Measurements from ENCODE around the gene MACIR. TPM values are rescaled to one million over a fixed set of nuclear protein-coding genes. Genes with fewer than 3 reads are reported as not detected.

The MACIR gene
- total RNA-seq, 1 experiment from 2014 or later: 25.2 TPM

DNA sequence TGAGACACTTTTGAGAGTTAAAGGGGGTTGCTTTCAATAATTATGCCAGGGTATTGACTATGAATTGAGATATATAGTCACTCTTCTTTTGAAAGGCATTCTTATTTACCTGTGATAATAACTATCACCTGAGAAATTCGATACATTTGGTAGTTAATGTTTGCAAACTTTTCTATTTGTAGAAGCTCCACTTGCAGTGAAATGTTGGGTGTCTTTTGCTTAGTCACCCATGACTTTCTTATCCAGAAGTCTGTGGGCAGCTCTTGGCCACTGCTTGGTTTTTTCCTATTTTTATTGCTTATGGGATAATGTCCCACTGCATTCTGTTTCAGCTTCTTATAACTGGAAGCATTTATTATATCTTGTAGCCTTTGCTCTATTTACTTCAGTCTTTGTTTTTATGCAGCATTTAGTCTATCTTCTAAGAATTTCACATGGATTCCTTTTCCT, 3.9 kb downstream of the MACIR start:
- H3K36me3 Mint-ChIP-seq (ENCODE audit: insufficient read depth, unreplicated experiment): peaks cover 23% of the 10 kb centered on the region
- H3K27me3 Mint-ChIP-seq (ENCODE audit: unreplicated experiment): no peaks in the 10 kb centered on the region
- TF ChIP-seq, protein P1, sequence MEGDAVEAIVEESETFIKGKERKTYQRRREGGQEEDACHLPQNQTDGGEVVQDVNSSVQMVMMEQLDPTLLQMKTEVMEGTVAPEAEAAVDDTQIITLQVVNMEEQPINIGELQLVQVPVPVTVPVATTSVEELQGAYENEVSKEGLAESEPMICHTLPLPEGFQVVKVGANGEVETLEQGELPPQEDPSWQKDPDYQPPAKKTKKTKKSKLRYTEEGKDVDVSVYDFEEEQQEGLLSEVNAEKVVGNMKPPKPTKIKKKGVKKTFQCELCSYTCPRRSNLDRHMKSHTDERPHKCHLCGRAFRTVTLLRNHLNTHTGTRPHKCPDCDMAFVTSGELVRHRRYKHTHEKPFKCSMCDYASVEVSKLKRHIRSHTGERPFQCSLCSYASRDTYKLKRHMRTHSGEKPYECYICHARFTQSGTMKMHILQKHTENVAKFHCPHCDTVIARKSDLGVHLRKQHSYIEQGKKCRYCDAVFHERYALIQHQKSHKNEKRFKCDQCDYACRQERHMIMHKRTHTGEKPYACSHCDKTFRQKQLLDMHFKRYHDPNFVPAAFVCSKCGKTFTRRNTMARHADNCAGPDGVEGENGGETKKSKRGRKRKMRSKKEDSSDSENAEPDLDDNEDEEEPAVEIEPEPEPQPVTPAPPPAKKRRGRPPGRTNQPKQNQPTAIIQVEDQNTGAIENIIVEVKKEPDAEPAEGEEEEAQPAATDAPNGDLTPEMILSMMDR (IDR thresholded peaks at IDR 0.05; ENCODE audit: unreplicated experiment): no peak
- H3K27ac Mint-ChIP-seq (ENCODE audit: unreplicated experiment): peak overlapping the region; percentile 77
- H3K4me1 Mint-ChIP-seq (ENCODE audit: low read depth, unreplicated experiment): peaks cover 42% of the 10 kb centered on the region
- H3K4me3 Mint-ChIP-seq (ENCODE audit: low read depth, unreplicated experiment): peak overlapping the region; percentile 46
- no TSS peak for BruUV-seq (replicated peaks)
- no peak for DNase-seq
- CTCF ChIA-PET: interaction anchor here (1.4 kb wide), 1 partner anchor 9 kb away, joined by 3 read pairs; no protein-coding TSS in a partner anchor
- no peaks in the 10 kb centered on the region for H3K9me3 Mint-ChIP-seq (ENCODE audit: low read depth, unreplicated experiment)
- intact Hi-C loops (cut with micrococcal nuclease; ENCODE audit: unreplicated experiment): loop anchor here (2.0 to 5.0 kb wide), 2 partner anchors 14 to 85 kb away; no protein-coding TSS in a partner anchor

DNA sequence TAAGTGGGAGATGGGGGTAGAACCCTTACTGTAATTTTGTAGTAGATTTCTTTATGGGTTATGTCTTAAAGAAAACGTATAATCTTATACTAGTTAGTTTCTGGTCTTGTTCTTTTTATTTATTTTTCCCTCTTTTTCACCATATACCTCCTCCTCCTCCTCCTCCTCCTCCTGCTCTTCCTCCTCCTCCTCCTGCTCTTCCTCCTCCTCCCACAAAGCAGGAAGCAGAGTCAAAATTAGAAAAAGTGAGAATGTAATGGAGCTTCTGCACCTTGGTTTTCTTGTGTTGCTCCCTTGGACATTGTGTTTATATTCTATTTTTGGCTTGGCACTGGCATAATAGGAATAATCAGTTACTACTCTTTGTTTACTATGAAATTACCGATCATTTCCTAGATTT, 4.5 kb downstream of the MACIR start:
- Mint-ChIP-seq H3K27ac (ENCODE audit: unreplicated experiment) (peak overlapping the region; percentile 77), H3K4me1 (ENCODE audit: low read depth, unreplicated experiment) (peaks cover 42% of the 10 kb centered on the region), H3K9me3 (ENCODE audit: low read depth, unreplicated experiment) (no peaks in the 10 kb centered on the region), H3K27me3 (ENCODE audit: unreplicated experiment) (no peaks in the 10 kb centered on the region), H3K36me3 (ENCODE audit: insufficient read depth, unreplicated experiment) (peaks cover 26% of the 10 kb centered on the region), H3K4me3 (ENCODE audit: low read depth, unreplicated experiment) (peak overlapping the region; percentile 46)
- intact Hi-C loops (cut with micrococcal nuclease; ENCODE audit: unreplicated experiment): loop anchor here (2.0 to 5.0 kb wide), 2 partner anchors 14 to 84 kb away; no protein-coding TSS in a partner anchor
- DNase-seq: no peak
- TF ChIP-seq, protein P1 (IDR thresholded peaks at IDR 0.05; ENCODE audit: unreplicated experiment): no peak
- no TSS peak for BruUV-seq (replicated peaks)
- CTCF ChIA-PET: interaction anchor here (1.4 kb wide), 1 partner anchor 9 kb away, joined by 3 read pairs; no protein-coding TSS in a partner anchor

DNA sequence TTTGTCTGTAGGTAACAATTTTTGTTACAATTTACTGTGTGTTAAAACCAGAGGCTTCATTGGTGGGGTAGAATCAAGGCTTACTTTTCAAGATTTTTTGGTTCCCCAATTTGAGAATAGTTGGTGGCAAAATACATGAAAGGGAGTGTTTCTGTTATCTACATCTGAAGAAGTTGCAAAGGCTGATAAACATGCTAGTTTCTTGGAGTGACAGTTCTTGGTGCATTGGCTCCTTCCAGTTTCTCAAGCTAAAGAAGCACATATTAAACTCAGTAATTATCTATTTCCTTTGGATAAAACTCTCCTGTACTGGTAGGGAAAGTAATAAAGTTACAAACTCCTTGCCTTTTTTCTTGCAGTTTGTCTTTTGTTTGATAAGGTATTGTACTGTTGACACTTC, 5.9 kb downstream of the MACIR start:
- BruUV-seq (replicated peaks): no TSS peak
- H3K4me3 Mint-ChIP-seq (ENCODE audit: low read depth, unreplicated experiment): no peak overlapping the region
- TF ChIP-seq, protein P1 (IDR thresholded peaks at IDR 0.05; ENCODE audit: unreplicated experiment): no peak
- no peak overlapping the region for H3K27ac Mint-ChIP-seq (ENCODE audit: unreplicated experiment)
- no peaks in the 10 kb centered on the region for H3K9me3 Mint-ChIP-seq (ENCODE audit: low read depth, unreplicated experiment)
- no peaks in the 10 kb centered on the region for H3K27me3 Mint-ChIP-seq (ENCODE audit: unreplicated experiment)
- peaks cover 42% of the 10 kb centered on the region for H3K4me1 Mint-ChIP-seq (ENCODE audit: low read depth, unreplicated experiment)
- CTCF ChIA-PET: no interaction called here
- peaks cover 14% of the 10 kb centered on the region for H3K36me3 Mint-ChIP-seq (ENCODE audit: insufficient read depth, unreplicated experiment)
- no peak for DNase-seq
- intact Hi-C loops (cut with micrococcal nuclease; ENCODE audit: unreplicated experiment): loop anchor here (5.0 kb wide), 1 partner anchor 83 kb away; no protein-coding TSS in a partner anchor

DNA sequence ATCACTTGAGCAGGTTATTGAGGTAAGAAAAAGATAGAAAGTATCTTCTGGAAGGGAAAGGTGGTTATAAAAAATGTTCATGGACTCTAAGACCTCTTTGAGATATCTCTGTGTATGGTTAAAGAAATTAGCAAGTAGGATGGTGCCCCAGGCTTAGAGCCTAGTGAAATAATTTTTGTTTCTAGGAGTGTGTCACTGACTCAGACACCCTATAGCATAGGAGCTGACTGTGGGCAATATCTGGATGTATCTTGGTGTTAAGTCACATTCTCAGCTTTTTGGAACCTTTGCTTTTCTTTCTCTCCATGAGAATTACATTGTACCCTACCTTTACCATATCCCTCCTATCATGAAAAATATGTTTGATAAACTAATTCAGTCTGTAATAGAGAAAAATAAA, 12.0 kb downstream of the MACIR start:
- CTCF ChIA-PET: interaction anchor here (3.2 kb wide), 1 partner anchor 11 kb away, joined by 21 read pairs; the partner anchor contains the start of gene MACIR
- no TSS peak for BruUV-seq (replicated peaks)
- Mint-ChIP-seq H3K4me3 (ENCODE audit: low read depth, unreplicated experiment) (no peak overlapping the region), H3K27ac (ENCODE audit: unreplicated experiment) (no peak overlapping the region), H3K36me3 (ENCODE audit: insufficient read depth, unreplicated experiment) (peaks cover 6% of the 10 kb centered on the region), H3K9me3 (ENCODE audit: low read depth, unreplicated experiment) (no peaks in the 10 kb centered on the region), H3K4me1 (ENCODE audit: low read depth, unreplicated experiment) (peaks cover 36% of the 10 kb centered on the region), H3K27me3 (ENCODE audit: unreplicated experiment) (no peaks in the 10 kb centered on the region)
- DNase-seq: no peak
- intact Hi-C loops (cut with micrococcal nuclease; ENCODE audit: unreplicated experiment): no loop called here
- TF ChIP-seq, protein P1 (IDR thresholded peaks at IDR 0.05; ENCODE audit: unreplicated experiment): no peak
